Activated naive CD4-positive, alpha-beta T cell treated with anti-CD3 and anti-CD28 coated beads, Interleukin-2, amount 50 U/mL, for 16 hours (primary cell): ENCODE data around the gene CHMP2A.
A peak's percentile ranks its signal among the peaks of the same experiment; 100 is the strongest.
"Not testable (repeated sequence)": the region's sequence is repeated elsewhere in the genome, so short reads cannot be mapped to it uniquely, and the experiment has no call there.

Experiments
- DNase-seq: peaks from one replicate; pipeline ENCODE4 v3.0.0-alpha.2; 2020

CHMP2A gene

GRCh38 chr19:58554494-58555368 lies at the start of gene CHMP2A:
CHMP2A (minus strand) TSS chr19:58555105; CDS start chr19:58554212, 893 bp downstream.
- DNase-seq, result peak; percentile 97

GRCh38 chr19:58586133-58586765 lies 31.3 kb upstream of the CHMP2A start:
- DNase-seq, result no peak

- no peak for DNase-seq
These were observed 30.7 kb upstream of the CHMP2A start for GRCh38 chr19:58585442-58586132.

GRCh38 chr19:58584498-58585441 lies 29.9 kb upstream of the CHMP2A start:
- DNase-seq, result no peak

- DNase-seq, result no peak
These were observed 28.1 kb upstream of the CHMP2A start for GRCh38 chr19:58582985-58583384.

GRCh38 chr19:58581227-58582141 lies 26.6 kb upstream of the CHMP2A start:
- peak; percentile 89 for DNase-seq

GRCh38 chr19:58579473-58580142 lies 24.7 kb upstream of the CHMP2A start:
- no peak for DNase-seq

GRCh38 chr19:58578012-58578925 lies 23.4 kb upstream of the CHMP2A start:
- no peak for DNase-seq

- not testable (repeated sequence) for DNase-seq
These were observed 22.7 kb upstream of the CHMP2A start for GRCh38 chr19:58577581-58577980.

- peak; percentile 78 for DNase-seq
These were observed 20.5 kb upstream of the CHMP2A start for GRCh38 chr19:58575183-58576041.

- no peak for DNase-seq
These were observed 18.8 kb upstream of the CHMP2A start for GRCh38 chr19:58573658-58574164.

GRCh38 chr19:58572818-58573657 lies 18.1 kb upstream of the CHMP2A start, which contains the start of gene MZF1:
MZF1 (minus strand) TSS chr19:58573335; CDS start chr19:58571389, 1,946 bp downstream.
- peak; percentile 100 for DNase-seq

- no peak for DNase-seq
These were observed 17.3 kb upstream of the CHMP2A start for GRCh38 chr19:58572026-58572817.

- DNase-seq, result no peak
These were observed 16.7 kb upstream of the CHMP2A start for GRCh38 chr19:58571575-58571947.

- DNase-seq, result no peak
These were observed 16.1 kb upstream of the CHMP2A start for GRCh38 chr19:58570770-58571574.
